B cell (primary cell): ENCODE data around the gene HINFP. TPM values are rescaled to one million over a fixed set of nuclear protein-coding genes. Genes with fewer than 3 reads are reported as not detected.

Source experiments
- ATAC-seq: fragments of 200-7000 bp; cut with Tn5 transposase; one replicate; pipeline ENCODE4 v1.10.0; 2021; ENCODE audit warnings: low read depth, mild to moderate bottlenecking, moderate number of reproducible peaks, moderate library complexity
- CTCF ChIA-PET: fragments of 350-600 bp; sonication (Branson Sonifier 250); formaldehyde crosslinking; loops from one replicate; lab custom pipeline; 2021; ENCODE audit warnings: antibody characterized with exemption, inconsistent platforms; lab: Charles Lee
- POLR2A ChIA-PET: fragments of 350-600 bp; sonication (Branson Sonifier 250); formaldehyde crosslinking; loops from one replicate; lab custom pipeline; 2021; ENCODE audit warnings: antibody characterized with exemption; lab: Charles Lee
- DNase-seq: peaks from one replicate; pipeline ENCODE4 v3.0.0; 2013
- H2AFZ ChIP-seq: 2 replicates; pipeline ENCODE4 v1.6.1; 2012; ENCODE audit warnings: mild to moderate bottlenecking, low read depth, low read length; ENCODE audit not compliant: insufficient read depth, poor library complexity, severe bottlenecking
- H3K27ac ChIP-seq, 2 donors: 1 replicate in 1 of 2; 2 replicates in 1 of 2; pipeline ENCODE4 v1.5.1; 2012 to 2013; ENCODE audit warnings: low read length in 2 of 2, mild to moderate bottlenecking in 2 of 2, moderate library complexity in 1 of 2
- H3K27me3 ChIP-seq, 4 experiments: fragments of 200-600 bp in 1 of 4; sonication (generic) in 1 of 4; replicated peaks in 1 of 4; 1 replicate in 2 of 4; 2 replicates in 2 of 4; pipeline versions ENCODE4 v1.6.1 to v1.7.0; 2013 to 2016; ENCODE audit warnings: low read length in 3 of 4, mild to moderate bottlenecking in 2 of 4, mixed read lengths in 1 of 4, moderate library complexity in 1 of 4; ENCODE audit not compliant: insufficient read depth in 4 of 4, control insufficient read depth in 3 of 4; ENCODE audit errors: control extremely low read depth in 1 of 4
- H3K36me3 ChIP-seq, 2 experiments: replicated peaks in 1 of 2; 1 replicate in 1 of 2; 2 replicates in 1 of 2; pipeline versions ENCODE4 v1.6.1 to v1.7.1; 2013; ENCODE audit warnings: low read length in 1 of 2; ENCODE audit not compliant: insufficient read depth in 2 of 2, control insufficient read depth in 1 of 2; ENCODE audit errors: control extremely low read depth in 1 of 2, extremely low read depth in 1 of 2
- H3K4me1 ChIP-seq, 2 donors: fragments of 200-600 bp in 1 of 2; sonication (generic) in 1 of 2; 1 replicate in 1 of 2; 2 replicates in 1 of 2; pipeline versions ENCODE4 v1.5.1 to v1.6.1; 2013 to 2017; ENCODE audit warnings: low read length in 2 of 2; ENCODE audit not compliant: control insufficient read depth in 2 of 2, insufficient read depth in 2 of 2
- H3K4me2 ChIP-seq: replicated peaks from 2 replicates; pipeline ENCODE3; 2012; ENCODE audit warnings: mild to moderate bottlenecking, low read depth, low read length; ENCODE audit not compliant: poor library complexity, severe bottlenecking
- H3K4me3 ChIP-seq, 5 experiments: fragments of 200-600 bp in 1 of 5; sonication (generic) in 1 of 5; 1 replicate in 3 of 5; 2 replicates in 2 of 5; pipeline versions ENCODE4 v1.5.1 to v1.7.0; 2011 to 2016; ENCODE audit warnings: low read length in 4 of 5, mild to moderate bottlenecking in 4 of 5, low read depth in 2 of 5, control low read depth in 1 of 5, moderate library complexity in 1 of 5; ENCODE audit not compliant: insufficient read depth in 1 of 5; ENCODE audit errors: control extremely low read depth in 1 of 5, extremely low read depth in 1 of 5
- H3K79me2 ChIP-seq: fragments of 200-600 bp; sonication (generic); one replicate; pipeline ENCODE4 v1.6.0; 2016; ENCODE audit warnings: low read length; ENCODE audit not compliant: control insufficient read depth, insufficient read depth
- H3K9ac ChIP-seq: fragments of 200-600 bp; sonication (generic); 2 replicates; pipeline ENCODE4 v1.6.1; 2017; ENCODE audit warnings: mild to moderate bottlenecking, low read length, moderate library complexity
- H3K9me3 ChIP-seq, 3 donors: one replicate each; pipeline versions ENCODE4 v1.6.1 to v1.7.1; 2013; ENCODE audit warnings: low read length in 2 of 3; ENCODE audit not compliant: control insufficient read depth in 2 of 3, insufficient read depth in 1 of 3; ENCODE audit errors: control extremely low read depth in 1 of 3
- H4K20me1 ChIP-seq: 2 replicates; pipeline ENCODE4 v1.6.0; 2012; ENCODE audit warnings: mild to moderate bottlenecking, low read length; ENCODE audit not compliant: insufficient read depth, control insufficient read depth, poor library complexity, severe bottlenecking
- H3K27ac Mint-ChIP-seq: one replicate; pipeline ENCODE4 v1.8.0; 2021; ENCODE audit warnings: mixed read lengths
- H3K27me3 Mint-ChIP-seq: one replicate; pipeline ENCODE4 v1.8.0; 2021; ENCODE audit warnings: mixed read lengths
- H3K4me1 Mint-ChIP-seq: one replicate; pipeline ENCODE4 v1.8.0; 2021; ENCODE audit warnings: mixed read lengths
- H3K4me3 Mint-ChIP-seq: one replicate; pipeline ENCODE4 v1.8.0; 2021; ENCODE audit warnings: mixed read lengths
- H3K9me3 Mint-ChIP-seq: one replicate; pipeline ENCODE4 v1.8.0; 2022; ENCODE audit warnings: mixed read lengths; ENCODE audit not compliant: insufficient read depth
- CTCF ChIP-seq: fragments of 200-600 bp; IDR thresholded peaks from one replicate; pipeline ENCODE4 v1.8.0; 2022; ENCODE audit warnings: antibody characterized with exemption, mild to moderate bottlenecking
- EZH2 ChIP-seq: IDR thresholded peaks from 2 replicates; pipeline ENCODE4 v1.6.1; 2012; ENCODE audit warnings: borderline replicate concordance, low read depth, mild to moderate bottlenecking, moderate library complexity, low read length; ENCODE audit not compliant: insufficient read depth, poor library complexity, severe bottlenecking
- WGBS: methylation state at CpG from one replicate; pipeline ENCODE4 v1.1.5; 2013; ENCODE audit warnings: missing lambda C conversion rate; ENCODE audit not compliant: insufficient coverage; 5-methylcytosine and 5-hydroxymethylcytosine counted together
- intact Hi-C: fragments of 100-400 bp; cut with micrococcal nuclease; formaldehyde crosslinking; loops from one replicate; pipeline ENCODE4 v1.10.0; 2022
- polyA plus RNA-seq: library from polyadenylated mRNA; depleted of rRNA; stranded (reverse); fragments of >200 nt; gene quantifications from 2 replicates; pipeline ENCODE4 v1.2.3, GENCODE V29; 2012
- total RNA-seq, 2 donors: library from RNA; stranded (reverse); fragments of 120-200 nt in 1 of 2; gene quantifications; 1 replicate in 1 of 2; 2 replicates in 1 of 2; pipeline versions ENCODE4 v1.2.3 to v1.2.4, GENCODE V29; 2013 to 2022

Gene HINFP
- total and polyA plus RNA-seq, 2 donors (not counting 1 experiment from before 2014, with no cell fraction given), result 60.6 to 78.7 TPM

- Histone ChIP-seq H4K20me1 (peaks cover 6% of the 10 kb centered on the region), H3K4me1 (peaks cover 20 to 29% of the 10 kb centered on the region in 2 donors), H3K9ac (no peak overlapping the region), H3K9me3 (no peaks in the 10 kb centered on the region), H3K79me2 (peaks cover 21% of the 10 kb centered on the region), H3K36me3 (peaks cover 0 to 22% of the 10 kb centered on the region in 2 experiments), H3K4me2 (no peak overlapping the region), H2AFZ (no peak overlapping the region), H3K27me3 (no peaks in the 10 kb centered on the region), H3K27ac (no peak overlapping the region), H3K4me3 (no peak overlapping the region)
- intact Hi-C loops, result no loop called here
- ChIA-PET CTCF (interaction anchor here (0.7 to 1.7 kb wide), 6 partner anchors 8 to 225 kb away, joined by 3 to 5 read pairs (median 4); partner anchors contain the start of genes CBL and VPS11), POLR2A (interaction anchor here (1.6 kb wide), 1 partner anchor 15 kb away, joined by 6 read pairs; a partner anchor contains a TSS)
- Mint-ChIP-seq H3K4me1 (peaks cover 32% of the 10 kb centered on the region), H3K4me3 (no peak overlapping the region), H3K27ac (no peak overlapping the region), H3K27me3 (no peaks in the 10 kb centered on the region), H3K9me3 (no peaks in the 10 kb centered on the region)
- TF ChIP-seq EZH2 (no peak), CTCF (no peak)
- WGBS, result 89% methylated on average over 3 of the region's 3 CpGs
- no peak for ATAC-seq
- no peak for DNase-seq
These were observed 11.5 kb upstream of the HINFP start for GRCh38 chr11:119109843-119110242.

GRCh38 chr11:119110439-119110838 lies 10.9 kb upstream of the HINFP start:
- Histone ChIP-seq H4K20me1 (peaks cover 6% of the 10 kb centered on the region), H3K4me3 (no peak overlapping the region), H3K27ac (no peak overlapping the region), H3K4me1 (peaks cover 20 to 32% of the 10 kb centered on the region in 2 donors), H3K36me3 (peaks cover 0 to 22% of the 10 kb centered on the region in 2 experiments), H3K9ac (no peak overlapping the region), H2AFZ (no peak overlapping the region), H3K4me2 (no peak overlapping the region), H3K27me3 (no peaks in the 10 kb centered on the region), H3K79me2 (peaks cover 21% of the 10 kb centered on the region), H3K9me3 (no peaks in the 10 kb centered on the region)
- ATAC-seq, result no peak
- no peak for DNase-seq
- WGBS, result 96% methylated on average over 5 of the region's 10 CpGs
- Mint-ChIP-seq H3K27ac (no peak overlapping the region), H3K9me3 (no peaks in the 10 kb centered on the region), H3K4me3 (no peak overlapping the region), H3K27me3 (no peaks in the 10 kb centered on the region), H3K4me1 (peaks cover 34% of the 10 kb centered on the region)
- CTCF ChIA-PET, result interaction anchor here (0.7 kb wide), 1 partner anchor 226 kb away, joined by 3 read pairs; no protein-coding TSS in a partner anchor
- POLR2A ChIA-PET, result no interaction called here
- TF ChIP-seq EZH2, result no peak
- TF ChIP-seq CTCF, result no peak
- intact Hi-C loops, result no loop called here
